HG03558 (cell line): Measurements from ENCODE around the gene EXOC6B.

ENCODE experiments used
- ATAC-seq: cut with Tn5 transposase; IDR thresholded peaks from one replicate; pipeline ENCODE4 v1.9.1; 2021; ENCODE audit warnings: moderate number of reproducible peaks; ENCODE audit not compliant: unreplicated experiment; ENCODE audit errors: extremely low read depth

EXOC6B gene

DNA sequence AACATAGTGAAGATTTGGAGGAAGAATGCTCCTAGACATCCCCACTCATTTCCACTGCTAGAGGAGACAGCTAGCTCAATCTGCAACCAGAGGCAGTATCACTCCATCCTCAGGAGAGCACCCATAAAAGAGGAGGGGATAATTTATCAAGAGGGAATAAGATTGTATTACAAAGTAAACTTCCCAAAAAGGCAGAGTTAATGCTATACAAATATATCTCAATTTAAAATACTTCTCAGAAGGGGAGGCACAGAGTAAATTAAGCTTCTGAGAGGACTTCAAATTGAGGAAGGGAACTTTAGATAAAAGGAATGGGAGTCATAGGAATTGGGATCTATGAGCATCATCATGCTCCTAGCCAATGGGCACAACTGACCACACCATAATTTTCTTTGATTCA, 29.1 kb downstream of the EXOC6B start:
- no peak for ATAC-seq

- no peak for ATAC-seq
Measured at GRCh38 chr2:72794572-72794971, 31.3 kb downstream of the EXOC6B start.

DNA sequence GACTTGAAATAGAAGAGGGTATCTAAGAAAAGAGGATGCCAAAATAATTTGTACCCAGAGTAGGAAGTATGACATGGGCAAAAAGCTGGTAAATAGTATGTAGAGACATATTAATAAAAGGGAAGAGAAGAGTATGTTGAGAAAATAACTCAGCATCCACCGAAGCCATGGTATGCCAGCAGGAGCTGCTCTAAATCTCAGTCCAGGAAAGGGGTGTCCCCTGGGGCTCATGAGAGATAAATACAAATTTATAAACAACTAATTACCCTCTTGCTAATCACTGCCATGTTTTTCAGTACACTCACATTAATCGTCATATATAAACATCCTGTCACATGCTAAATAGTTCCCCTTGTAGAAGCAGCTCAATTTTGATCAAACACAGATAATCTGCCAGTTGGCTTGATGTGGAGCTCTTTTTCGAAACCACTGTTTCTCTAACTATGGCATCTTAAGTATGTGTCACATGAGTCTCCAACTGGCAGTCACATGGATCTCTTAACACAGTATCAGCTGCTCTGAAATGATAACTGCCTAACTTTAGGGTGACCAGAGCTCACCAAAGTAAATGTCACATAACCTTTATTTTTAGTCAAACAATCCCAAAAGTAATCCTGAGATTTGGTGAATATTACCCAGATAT, 31.9 kb downstream of the EXOC6B start:
- ATAC-seq = no peak

DNA sequence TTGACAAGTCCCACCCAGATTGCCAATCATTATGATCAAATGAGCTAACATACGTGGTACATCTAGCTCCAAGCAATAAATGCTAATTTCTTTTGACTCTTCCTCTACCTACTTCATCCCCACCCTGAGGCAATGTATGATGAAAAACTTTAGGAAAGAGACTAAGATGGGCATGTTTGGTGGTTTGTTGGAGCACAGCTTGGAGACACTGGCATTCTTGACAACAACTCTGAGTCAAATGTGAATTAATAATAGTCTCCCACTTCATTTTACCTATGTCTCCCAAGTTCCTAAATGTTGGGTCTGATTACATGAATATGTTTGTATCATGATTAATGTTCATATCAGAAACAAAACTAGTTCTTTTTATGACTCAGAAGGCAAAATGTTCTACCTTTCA, 36.6 kb downstream of the EXOC6B start:
- no peak for ATAC-seq

- no peak for ATAC-seq
Measured at GRCh38 chr2:72788756-72789155, 37.1 kb downstream of the EXOC6B start.

DNA sequence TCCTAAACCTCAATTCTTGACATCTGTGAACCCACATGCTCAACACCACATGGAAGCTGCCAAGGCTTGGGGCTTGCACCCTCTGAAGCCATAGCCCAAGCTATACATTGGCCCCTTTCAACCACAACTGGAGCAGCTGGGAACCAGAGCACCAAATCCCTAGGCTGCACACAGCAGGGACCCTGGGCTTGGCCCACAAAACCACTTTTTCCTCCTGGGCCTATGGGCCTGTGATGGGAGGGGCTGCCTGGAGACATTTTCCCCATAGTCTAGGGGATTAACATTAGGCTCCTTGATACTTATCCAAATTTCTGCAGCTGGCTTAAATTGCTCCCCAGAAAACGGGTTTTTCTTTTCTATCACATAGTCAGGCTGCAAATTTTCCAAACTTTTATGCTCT, 40.3 kb downstream of the EXOC6B start:
- no peak for ATAC-seq

DNA sequence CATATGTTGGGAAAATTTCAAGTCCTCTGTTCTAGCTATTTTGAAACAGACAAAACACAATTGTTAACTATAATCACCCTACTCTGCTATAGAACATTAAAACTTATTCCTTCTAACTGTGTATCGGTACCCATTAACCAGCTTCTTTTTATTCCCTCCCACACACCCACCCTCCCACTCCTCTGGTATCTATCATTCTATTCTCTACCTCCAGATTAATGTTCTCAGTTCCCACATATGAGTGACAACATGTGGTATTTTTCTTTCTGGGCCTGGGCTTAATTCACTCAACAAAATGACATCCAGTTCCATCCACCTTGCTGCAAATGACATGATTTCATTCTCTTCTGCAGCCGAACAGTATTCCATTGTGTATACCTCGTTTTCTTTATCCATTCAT, 43.3 kb downstream of the EXOC6B start:
- no peak for ATAC-seq

- ATAC-seq = no peak
Measured at GRCh38 chr2:72781480-72781879, 44.4 kb downstream of the EXOC6B start.

- no peak for ATAC-seq
Measured at GRCh38 chr2:72780477-72780876, 45.4 kb downstream of the EXOC6B start.

DNA sequence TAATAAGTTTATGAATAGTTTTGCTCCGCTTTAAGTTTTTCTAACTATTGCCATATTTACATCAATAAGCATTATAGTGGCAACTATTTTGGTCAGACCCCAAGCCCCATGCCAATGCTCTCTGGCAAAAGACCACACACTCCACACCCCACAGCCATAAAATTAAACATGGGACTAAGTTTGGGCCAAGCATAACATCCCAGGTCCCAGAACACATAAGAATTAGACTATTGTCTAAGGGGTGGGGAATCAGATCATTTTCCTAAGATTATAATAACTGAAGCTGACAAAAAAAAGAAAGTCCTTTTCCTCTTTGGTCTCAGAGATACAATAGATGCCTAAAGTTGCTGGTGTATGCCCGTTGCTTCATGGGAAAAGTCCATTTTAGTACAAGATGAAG, 46.3 kb downstream of the EXOC6B start:
- ATAC-seq = no peak

DNA sequence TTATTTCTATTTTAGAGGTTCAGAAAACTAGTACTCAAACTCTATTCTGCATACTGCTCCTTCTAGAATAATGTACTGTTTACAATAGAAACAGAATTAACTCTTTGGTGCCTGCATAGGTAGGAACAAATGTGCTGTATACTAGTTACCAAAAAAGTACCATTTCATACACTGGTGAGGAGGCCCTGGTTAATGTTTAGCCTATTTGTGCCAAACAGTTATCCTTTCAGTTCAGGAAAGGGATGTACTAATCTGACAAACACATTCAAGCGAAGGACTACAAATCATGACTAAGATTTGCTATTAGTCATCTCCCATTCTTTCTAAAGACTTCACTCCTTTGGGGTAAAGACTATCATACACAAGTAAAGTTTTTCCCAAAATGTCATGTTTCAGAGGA, 47.4 kb downstream of the EXOC6B start:
- no peak for ATAC-seq

- no peak for ATAC-seq
Measured at GRCh38 chr2:72770879-72771461, 54.9 kb downstream of the EXOC6B start.

GRCh38 chr2:72765997-72766609, 59.7 kb downstream of the EXOC6B start:
- ATAC-seq = no peak

- no peak for ATAC-seq
Measured at GRCh38 chr2:72762276-72762675, 63.6 kb downstream of the EXOC6B start.

DNA sequence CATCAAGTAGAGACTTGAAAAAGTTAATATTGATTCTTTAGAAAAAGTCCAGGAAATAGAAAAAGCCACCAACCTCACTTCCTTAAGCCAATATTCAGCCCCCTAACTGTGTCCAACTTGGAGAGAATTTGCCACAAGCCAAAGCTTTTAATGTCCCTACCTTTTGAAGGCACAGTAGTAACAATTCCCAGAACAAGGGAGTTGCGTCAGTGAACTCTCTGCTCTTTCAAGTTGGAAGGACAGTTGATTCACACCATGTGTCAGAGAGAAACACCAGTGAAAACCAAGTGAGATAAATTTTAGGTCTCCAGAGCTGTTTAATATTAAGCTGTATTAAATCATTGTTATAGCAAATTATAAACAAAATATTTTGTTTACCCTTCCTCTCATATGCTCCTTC, 66.1 kb downstream of the EXOC6B start:
- ATAC-seq = no peak

- ATAC-seq = no peak
Measured at GRCh38 chr2:72757177-72757775, 68.6 kb downstream of the EXOC6B start.

GRCh38 chr2:72755647-72756423, 70.0 kb downstream of the EXOC6B start:
- no peak for ATAC-seq

DNA sequence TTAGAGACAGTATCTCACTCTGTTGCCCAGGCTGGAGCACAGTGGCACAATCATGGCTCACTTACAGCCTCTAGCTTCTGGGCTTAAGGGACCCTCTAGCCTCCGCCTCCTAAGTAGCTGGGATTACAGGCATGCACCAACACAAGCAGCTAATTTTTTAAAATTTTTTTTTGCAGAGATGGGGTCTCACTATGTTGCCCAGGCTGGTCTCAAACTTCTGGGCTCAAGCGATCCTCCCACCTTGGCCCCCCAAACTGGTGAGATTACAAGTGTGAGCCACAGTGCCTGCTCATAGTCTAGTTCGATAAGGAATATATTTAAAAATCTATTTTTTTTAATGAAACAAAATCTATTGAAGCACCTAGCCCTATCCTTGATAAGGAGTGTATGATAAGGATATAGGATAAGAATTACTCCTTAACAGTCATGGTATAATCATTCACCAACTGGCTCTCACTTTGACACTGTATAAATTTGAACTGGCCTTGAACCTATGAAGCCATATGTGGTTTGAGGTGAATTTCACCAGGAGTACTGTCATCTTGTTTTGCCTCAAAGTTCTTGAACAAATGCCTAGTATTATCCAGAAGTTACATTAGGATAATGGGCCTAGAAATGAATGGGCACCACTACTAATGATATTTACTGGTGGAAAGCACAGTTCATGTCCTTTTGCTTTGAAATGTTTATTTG, 71.1 kb downstream of the EXOC6B start:
- ATAC-seq = no peak

DNA sequence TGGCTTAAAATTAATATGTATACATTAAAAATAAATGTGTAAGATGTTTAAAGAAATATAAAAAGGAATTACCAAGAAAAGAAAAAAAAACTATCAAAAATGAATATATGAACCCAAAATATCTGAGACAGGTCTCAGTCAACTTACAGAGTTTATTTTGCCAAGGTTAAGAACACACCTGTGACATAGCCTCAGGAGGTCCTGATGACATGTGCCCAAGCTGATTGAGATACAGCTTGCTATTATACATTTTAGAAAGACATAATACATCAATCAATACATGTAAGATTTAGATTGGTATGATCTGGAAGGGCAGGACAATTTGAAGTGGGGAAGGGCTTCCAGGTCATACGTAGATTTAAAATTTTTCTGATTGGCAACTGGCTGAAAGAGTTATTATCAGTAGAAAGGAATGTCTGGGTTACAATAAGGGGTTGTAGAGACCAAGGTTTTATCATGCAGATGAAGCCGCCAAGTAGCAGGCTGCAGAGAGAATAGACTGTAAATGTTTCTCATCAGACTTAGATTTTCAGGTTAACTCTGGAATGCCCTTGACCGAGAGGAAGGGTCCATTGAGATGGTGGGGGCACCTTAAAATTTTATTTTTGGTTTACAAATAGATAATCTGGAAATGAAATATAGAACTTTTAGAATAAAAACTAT, 74.7 kb downstream of the EXOC6B start:
- ATAC-seq = no peak

DNA sequence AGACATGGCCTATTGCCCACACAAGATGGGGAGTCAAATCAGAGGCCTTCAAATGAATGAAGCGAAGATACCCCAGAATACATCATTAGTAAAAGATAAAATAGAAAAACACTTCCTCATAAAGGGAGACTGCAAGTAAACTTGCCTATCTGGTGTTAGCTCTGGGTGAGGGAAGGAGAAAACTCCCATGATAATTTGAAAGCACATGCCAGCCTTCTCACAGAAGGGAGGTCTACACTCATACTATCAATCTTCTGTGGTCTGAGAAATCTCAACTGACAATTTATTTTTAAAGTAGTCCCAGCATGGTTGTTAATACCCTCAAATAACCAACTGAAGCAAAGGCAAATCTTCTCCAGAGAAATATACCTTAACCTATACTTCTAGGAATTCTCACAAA, 75.4 kb downstream of the EXOC6B start:
- ATAC-seq = no peak
